Peyer's patch (tissue), 4 donors: ENCODE data around the gene IDE.

ENCODE experiments used
- CTCF ChIP-seq, 6 experiments: fragments of 450-650 bp in 4 of 6; fragments of 200-600 bp in 2 of 6; sonication (generic) in 1 of 6; IDR thresholded peaks; one replicate each; pipeline ENCODE4 v1.5.1; 2017 to 2019; ENCODE audit warnings: antibody characterized with exemption in 6 of 6, mild to moderate bottlenecking in 3 of 6, moderate library complexity in 1 of 6
- POLR2A ChIP-seq, 2 donors: fragments of 450-650 bp; IDR thresholded peaks; one replicate each; pipeline ENCODE4 v1.5.1; 2017; ENCODE audit warnings: antibody characterized with exemption in 2 of 2, mild to moderate bottlenecking in 2 of 2, moderate library complexity in 2 of 2

- TF ChIP-seq CTCF (IDR thresholded peaks at IDR 0.05) = no peak
- no peak for TF ChIP-seq POLR2A (IDR thresholded peaks at IDR 0.05)
These were observed 162.5 kb downstream of the IDE start for GRCh38 chr10:92411406-92411805.
